Measurements from ENCODE around the gene MAP3K8. TPM values are rescaled to one million over a fixed set of nuclear protein-coding genes. Genes with fewer than 3 reads are reported as not detected.
A peak's percentile ranks its signal among the peaks of the same experiment; 100 is the strongest.

Gene MAP3K8
- total and polyA plus RNA-seq, 2 donors (not counting 1 experiment from before 2014, with no cell fraction given): 97.0 to 99.2 TPM

GRCh38 chr10:30433306-30433729, 666 bp upstream of the MAP3K8 start:
- Histone ChIP-seq H3K4me1 (ENCODE audit: control insufficient read depth in 2 of 2, insufficient read depth in 2 of 2, low read length in 2 of 2) (peaks cover 57 to 75% of the 10 kb centered on the region in 2 donors), H2AFZ (ENCODE audit: insufficient read depth, low read depth, low read length, poor library complexity, severe bottlenecking) (peak overlapping the region; percentile 76), H3K4me2 (replicated peaks; ENCODE audit: low read depth, low read length, poor library complexity, severe bottlenecking) (peak overlapping the region; percentile 82), H3K4me3 (ENCODE audit: control extremely low read depth in 1 of 5, extremely low read depth in 1 of 5, insufficient read depth in 1 of 5, low read depth in 2 of 5, low read length in 4 of 5) (peak overlapping the region; percentile 71 to 99 (median 97)), H3K9me3 (ENCODE audit: control extremely low read depth in 1 of 3, control insufficient read depth in 2 of 3, insufficient read depth in 1 of 3, low read length in 2 of 3) (peaks cover 0 to 10% (median 0%) of the 10 kb centered on the region in 3 donors), H3K27me3 (replicated peaks in 1 of 4; ENCODE audit: control extremely low read depth in 1 of 4, control insufficient read depth in 3 of 4, insufficient read depth in 4 of 4, low read length in 3 of 4) (no peaks in the 10 kb centered on the region), H3K79me2 (ENCODE audit: control insufficient read depth, insufficient read depth, low read length) (peaks cover 51% of the 10 kb centered on the region), H3K36me3 (replicated peaks in 1 of 2; ENCODE audit: control extremely low read depth in 1 of 2, control insufficient read depth in 1 of 2, extremely low read depth in 1 of 2, insufficient read depth in 2 of 2, low read length in 1 of 2) (peaks cover 1 to 21% of the 10 kb centered on the region in 2 experiments), H4K20me1 (ENCODE audit: control insufficient read depth, insufficient read depth, low read length, poor library complexity, severe bottlenecking) (peaks cover 41% of the 10 kb centered on the region), H3K27ac (ENCODE audit: low read length in 2 of 2) (peak overlapping the region; percentile 95 to 99), H3K9ac (ENCODE audit: low read length) (peak overlapping the region; percentile 97)
- H3K27me3 Mint-ChIP-seq: no peaks in the 10 kb centered on the region
- intact Hi-C loops (cut with micrococcal nuclease): loop anchor here (10.0 kb wide), 1 partner anchor 1911 kb away; the partner anchor contains the start of gene EPC1
- peak overlapping the region; percentile 98 for H3K4me3 Mint-ChIP-seq
- TF ChIP-seq CTCF (IDR thresholded peaks at IDR 0.05) (no peak), EZH2 (IDR thresholded peaks at IDR 0.05; ENCODE audit: borderline replicate concordance, insufficient read depth, low read depth, low read length, poor library complexity, severe bottlenecking) (no peak)
- H3K4me1 Mint-ChIP-seq: peaks cover 71% of the 10 kb centered on the region
- under 1% methylated on average over 32 of the region's 32 CpGs for WGBS (ENCODE audit: insufficient coverage)
- CTCF ChIA-PET: interaction anchor here (0.7 to 5.6 kb wide), 11 partner anchors 12 to 157 kb away, joined by 3 to 42 read pairs (median 6); no protein-coding TSS in a partner anchor
- no peaks in the 10 kb centered on the region for H3K9me3 Mint-ChIP-seq (ENCODE audit: insufficient read depth)
- POLR2A ChIA-PET: interaction anchor here (0.6 to 4.3 kb wide), 11 partner anchors 11 to 501 kb away, joined by 3 to 43 read pairs (median 4); no protein-coding TSS in a partner anchor
- ATAC-seq (ENCODE audit: low read depth) (peak; percentile 15), DNase-seq (peak; percentile 79)
- peak overlapping the region; percentile 97 for H3K27ac Mint-ChIP-seq

Measured in B cell (primary cell).